ENCODE measurements around the gene SLC4A7. TPM values are rescaled to one million over a fixed set of nuclear protein-coding genes. Genes with fewer than 3 reads are reported as not detected.
"Not testable (repeated sequence)": the region's sequence is repeated elsewhere in the genome, so short reads cannot be mapped to it uniquely, and the experiment has no call there.

Gene SLC4A7
- total RNA-seq, 1 donor from 2014 or later, result 96.6 TPM

DNA sequence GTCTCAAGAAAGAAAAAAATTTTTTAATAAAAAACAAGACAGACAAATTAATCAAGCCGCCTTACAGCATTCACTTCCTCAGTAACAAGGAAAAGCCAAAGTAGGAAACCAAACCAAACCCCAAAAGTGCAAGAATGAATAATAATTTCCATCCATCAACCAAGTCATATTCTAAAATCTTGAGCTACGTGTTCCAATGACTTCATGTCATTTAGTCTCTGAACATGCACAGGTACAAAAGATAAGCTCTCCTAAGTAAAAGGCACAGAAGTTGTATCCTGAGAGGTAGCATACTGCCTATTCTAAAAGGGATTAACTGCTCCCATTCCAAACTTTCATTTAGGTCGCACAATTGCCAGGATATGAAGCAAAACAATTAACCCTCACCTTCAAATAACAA is 29.7 kb downstream of the SLC4A7 start:
- no peak overlapping the region for H3K4me3 ChIP-seq (ENCODE audit: low read depth, low read length)
- TF ChIP-seq, protein P1, sequence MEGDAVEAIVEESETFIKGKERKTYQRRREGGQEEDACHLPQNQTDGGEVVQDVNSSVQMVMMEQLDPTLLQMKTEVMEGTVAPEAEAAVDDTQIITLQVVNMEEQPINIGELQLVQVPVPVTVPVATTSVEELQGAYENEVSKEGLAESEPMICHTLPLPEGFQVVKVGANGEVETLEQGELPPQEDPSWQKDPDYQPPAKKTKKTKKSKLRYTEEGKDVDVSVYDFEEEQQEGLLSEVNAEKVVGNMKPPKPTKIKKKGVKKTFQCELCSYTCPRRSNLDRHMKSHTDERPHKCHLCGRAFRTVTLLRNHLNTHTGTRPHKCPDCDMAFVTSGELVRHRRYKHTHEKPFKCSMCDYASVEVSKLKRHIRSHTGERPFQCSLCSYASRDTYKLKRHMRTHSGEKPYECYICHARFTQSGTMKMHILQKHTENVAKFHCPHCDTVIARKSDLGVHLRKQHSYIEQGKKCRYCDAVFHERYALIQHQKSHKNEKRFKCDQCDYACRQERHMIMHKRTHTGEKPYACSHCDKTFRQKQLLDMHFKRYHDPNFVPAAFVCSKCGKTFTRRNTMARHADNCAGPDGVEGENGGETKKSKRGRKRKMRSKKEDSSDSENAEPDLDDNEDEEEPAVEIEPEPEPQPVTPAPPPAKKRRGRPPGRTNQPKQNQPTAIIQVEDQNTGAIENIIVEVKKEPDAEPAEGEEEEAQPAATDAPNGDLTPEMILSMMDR (IDR thresholded peaks at IDR 0.05; ENCODE audit: insufficient read depth, low read length, severe bottlenecking), result no peak
- no peaks in the 10 kb centered on the region for H3K36me3 ChIP-seq (ENCODE audit: control insufficient read depth, insufficient read depth, low read length)
- DNase-seq (ENCODE audit: low read depth) (no peak), FAIRE-seq (no peak)
- H3K27me3 ChIP-seq (ENCODE audit: control insufficient read depth, insufficient read depth, low read length), result no peaks in the 10 kb centered on the region

DNA sequence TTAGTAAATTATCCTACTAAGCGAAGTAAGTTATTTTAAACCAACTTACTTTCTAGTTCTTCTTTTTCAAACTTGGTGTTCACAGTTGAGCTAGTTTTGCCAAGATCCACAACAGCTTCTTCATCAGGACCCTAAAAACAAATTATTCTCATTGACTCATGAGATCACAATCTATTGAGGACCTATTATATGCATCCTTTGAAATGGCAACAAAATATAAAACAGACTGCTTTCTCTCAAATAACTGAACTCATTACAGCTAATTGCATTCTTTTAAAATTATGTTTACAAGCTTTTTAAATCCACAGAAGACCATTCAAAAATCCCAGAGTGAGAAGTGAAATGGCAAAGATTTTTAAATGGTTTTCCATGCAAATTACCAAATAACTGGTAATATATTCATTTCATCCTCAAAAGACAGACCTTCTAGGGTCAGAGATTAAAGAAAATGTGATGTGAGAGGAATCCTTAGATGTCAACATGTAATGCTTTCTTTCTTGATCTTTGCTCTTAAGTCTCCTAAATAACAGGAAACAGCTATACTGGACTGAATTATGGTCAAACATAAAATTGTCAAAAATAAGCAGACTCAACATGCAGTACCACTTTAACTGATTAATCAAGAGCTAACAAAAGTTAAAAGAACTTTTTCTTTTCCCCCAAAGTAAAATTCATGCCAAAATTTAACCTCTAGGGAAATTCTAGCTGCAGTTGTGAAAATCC is 31.7 kb downstream of the SLC4A7 start:
- TF ChIP-seq, protein P1 (IDR thresholded peaks at IDR 0.05; ENCODE audit: insufficient read depth, low read length, severe bottlenecking), result no peak
- Histone ChIP-seq H3K36me3 (ENCODE audit: control insufficient read depth, insufficient read depth, low read length) (no peaks in the 10 kb centered on the region), H3K4me3 (ENCODE audit: low read depth, low read length) (no peak overlapping the region), H3K27me3 (ENCODE audit: control insufficient read depth, insufficient read depth, low read length) (no peaks in the 10 kb centered on the region)
- FAIRE-seq (no peak), DNase-seq (ENCODE audit: low read depth) (no peak)

DNA sequence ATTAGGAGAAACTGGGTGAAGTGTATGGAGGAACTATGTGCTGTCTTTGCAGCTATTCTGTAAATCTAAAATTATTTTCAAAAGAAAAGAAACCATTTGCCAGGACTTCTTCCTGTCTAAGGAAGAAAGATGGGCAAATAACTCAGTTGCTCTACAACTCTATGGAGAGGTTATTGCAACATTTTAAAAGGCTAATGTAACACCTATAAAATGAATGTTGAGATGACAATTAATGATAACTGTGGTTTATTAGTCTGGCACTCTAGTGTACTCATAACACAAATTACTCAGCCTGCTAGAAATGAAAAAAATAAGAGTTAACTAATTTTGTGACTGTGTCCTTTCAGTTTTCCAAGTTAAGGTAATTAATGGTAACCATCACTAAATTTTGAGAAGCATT is 32.3 kb downstream of the SLC4A7 start:
- no peaks in the 10 kb centered on the region for H3K27me3 ChIP-seq (ENCODE audit: control insufficient read depth, insufficient read depth, low read length)
- no peak for DNase-seq (ENCODE audit: low read depth)
- H3K36me3 ChIP-seq (ENCODE audit: control insufficient read depth, insufficient read depth, low read length), result no peaks in the 10 kb centered on the region
- H3K4me3 ChIP-seq (ENCODE audit: low read depth, low read length), result no peak overlapping the region
- TF ChIP-seq, protein P1 (IDR thresholded peaks at IDR 0.05; ENCODE audit: insufficient read depth, low read length, severe bottlenecking), result no peak
- FAIRE-seq, result no peak

DNA sequence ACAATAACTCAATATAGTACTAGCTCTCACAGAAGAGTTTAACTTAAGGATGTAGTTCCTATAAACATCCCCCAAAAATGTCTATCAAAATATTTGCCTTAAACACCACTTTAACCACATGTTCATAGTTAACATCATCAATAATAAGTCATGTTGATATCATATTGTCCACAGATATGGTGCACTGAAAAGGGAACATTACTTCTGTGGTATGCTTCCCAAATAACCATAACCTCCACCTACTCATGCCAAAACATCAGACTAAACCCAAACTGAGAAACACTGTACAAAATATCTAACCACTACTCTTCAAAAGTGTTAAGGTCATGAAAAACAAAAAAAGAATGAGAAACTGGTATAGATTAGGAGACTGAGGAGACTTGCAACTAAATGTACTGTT is 32.9 kb downstream of the SLC4A7 start:
- TF ChIP-seq, protein P1 (IDR thresholded peaks at IDR 0.05; ENCODE audit: insufficient read depth, low read length, severe bottlenecking), result no peak
- DNase-seq (ENCODE audit: low read depth) (no peak), FAIRE-seq (no peak)
- Histone ChIP-seq H3K36me3 (ENCODE audit: control insufficient read depth, insufficient read depth, low read length) (no peaks in the 10 kb centered on the region), H3K4me3 (ENCODE audit: low read depth, low read length) (no peak overlapping the region), H3K27me3 (ENCODE audit: control insufficient read depth, insufficient read depth, low read length) (no peaks in the 10 kb centered on the region)

DNA sequence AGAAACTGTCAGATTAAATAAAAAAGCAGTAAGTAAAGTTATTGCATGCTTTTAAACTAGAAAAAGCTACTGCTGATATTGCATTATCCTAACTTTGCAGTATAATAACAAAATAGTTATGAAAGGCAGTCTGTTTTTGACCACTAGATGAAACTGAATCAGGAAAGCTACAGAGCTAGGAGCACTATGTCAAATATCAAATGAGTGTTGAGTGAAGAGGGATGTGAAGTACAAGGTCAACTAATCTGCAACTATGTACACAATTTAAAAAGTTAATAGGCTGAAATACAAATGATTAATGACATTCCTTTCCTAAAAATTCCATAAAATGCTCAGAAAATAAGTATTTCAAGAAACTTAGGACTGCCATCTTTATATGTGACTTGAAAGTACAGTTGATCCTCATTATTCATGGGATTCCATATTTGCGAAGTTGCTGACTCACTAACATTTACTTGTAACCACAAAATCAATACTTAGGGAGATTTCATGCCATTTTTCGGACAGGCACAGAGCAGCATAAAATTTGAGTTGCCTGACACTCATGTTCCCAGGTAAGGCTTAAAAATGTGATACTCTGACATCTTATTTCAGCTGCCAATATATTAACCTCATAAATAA is 34.5 kb downstream of the SLC4A7 start:
- H3K4me3 ChIP-seq (ENCODE audit: low read depth, low read length), result no peak overlapping the region
- TF ChIP-seq, protein P1 (IDR thresholded peaks at IDR 0.05; ENCODE audit: insufficient read depth, low read length, severe bottlenecking), result no peak
- no peaks in the 10 kb centered on the region for H3K36me3 ChIP-seq (ENCODE audit: control insufficient read depth, insufficient read depth, low read length)
- no peaks in the 10 kb centered on the region for H3K27me3 ChIP-seq (ENCODE audit: control insufficient read depth, insufficient read depth, low read length)
- FAIRE-seq, result no peak
- peak; percentile 33 for DNase-seq (ENCODE audit: low read depth)

DNA sequence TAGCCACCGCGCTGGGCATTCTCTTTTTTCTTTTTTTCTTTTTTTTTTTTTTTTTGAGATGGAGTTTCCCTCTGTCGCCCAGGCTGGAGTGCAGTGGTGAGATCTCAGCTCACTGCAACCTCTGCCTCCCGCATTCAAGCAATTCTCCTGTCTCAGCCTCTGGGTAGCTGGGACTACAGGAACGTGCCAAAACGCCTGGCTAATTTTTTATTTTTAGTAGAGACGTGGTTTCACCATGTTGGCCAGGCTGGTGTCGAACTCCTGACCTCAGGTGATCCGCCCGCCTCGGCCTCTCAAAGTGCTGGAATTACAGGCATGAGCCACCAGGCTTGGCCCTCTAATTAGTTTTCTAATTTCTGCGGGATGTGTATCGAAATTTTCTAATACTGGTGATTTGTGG is 41.2 kb downstream of the SLC4A7 start:
- H3K27me3 ChIP-seq (ENCODE audit: control insufficient read depth, insufficient read depth, low read length); H3K4me3 ChIP-seq (ENCODE audit: low read depth, low read length); DNase-seq (ENCODE audit: low read depth); FAIRE-seq; H3K36me3 ChIP-seq (ENCODE audit: control insufficient read depth, insufficient read depth, low read length): not testable (repeated sequence)

DNA sequence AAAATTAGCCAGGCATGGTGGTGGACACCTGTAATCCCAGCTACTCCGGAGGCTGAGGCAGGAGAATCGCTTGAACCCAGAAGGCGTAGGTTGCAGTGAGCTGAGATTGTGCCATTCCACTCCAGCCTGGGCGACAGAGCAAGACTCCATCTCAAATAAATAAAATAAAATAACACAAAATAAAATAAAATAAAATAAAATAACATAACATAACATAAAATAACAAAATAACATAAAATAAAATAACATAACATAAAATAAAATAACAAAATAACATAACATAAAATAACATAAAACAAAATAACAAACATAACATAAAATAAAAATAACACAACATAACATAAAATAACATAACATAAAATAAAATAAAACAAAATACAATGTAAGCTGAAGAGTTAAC is 45.8 kb downstream of the SLC4A7 start:
- not testable (repeated sequence) for H3K4me3 ChIP-seq (ENCODE audit: low read depth, low read length); FAIRE-seq; DNase-seq (ENCODE audit: low read depth); H3K27me3 ChIP-seq (ENCODE audit: control insufficient read depth, insufficient read depth, low read length); H3K36me3 ChIP-seq (ENCODE audit: control insufficient read depth, insufficient read depth, low read length)
